ENCODE data around the gene KIF1A.

The KIF1A gene

GRCh38 chr2:240792629-240793312 lies 27.2 kb downstream of the KIF1A start:
- DNase-seq (ENCODE audit: low spot score in 2 of 2) (no peak), ATAC-seq (ENCODE audit: low read depth) (no peak)
- no peak overlapping the region for H3K27ac Mint-ChIP-seq
- H3K4me1 Mint-ChIP-seq: no peaks in the 10 kb centered on the region
- H3K4me3 Mint-ChIP-seq: no peak overlapping the region
- H3K36me3 Mint-ChIP-seq: no peaks in the 10 kb centered on the region
- H3K9me3 Mint-ChIP-seq: no peaks in the 10 kb centered on the region
- H3K27me3 Mint-ChIP-seq: peaks cover 24% of the 10 kb centered on the region

- no peak overlapping the region for H3K4me3 Mint-ChIP-seq
- no peak overlapping the region for H3K27ac Mint-ChIP-seq
Measured at GRCh38 chr2:240791821-240792628, 28.0 kb downstream of the KIF1A start.

DNA sequence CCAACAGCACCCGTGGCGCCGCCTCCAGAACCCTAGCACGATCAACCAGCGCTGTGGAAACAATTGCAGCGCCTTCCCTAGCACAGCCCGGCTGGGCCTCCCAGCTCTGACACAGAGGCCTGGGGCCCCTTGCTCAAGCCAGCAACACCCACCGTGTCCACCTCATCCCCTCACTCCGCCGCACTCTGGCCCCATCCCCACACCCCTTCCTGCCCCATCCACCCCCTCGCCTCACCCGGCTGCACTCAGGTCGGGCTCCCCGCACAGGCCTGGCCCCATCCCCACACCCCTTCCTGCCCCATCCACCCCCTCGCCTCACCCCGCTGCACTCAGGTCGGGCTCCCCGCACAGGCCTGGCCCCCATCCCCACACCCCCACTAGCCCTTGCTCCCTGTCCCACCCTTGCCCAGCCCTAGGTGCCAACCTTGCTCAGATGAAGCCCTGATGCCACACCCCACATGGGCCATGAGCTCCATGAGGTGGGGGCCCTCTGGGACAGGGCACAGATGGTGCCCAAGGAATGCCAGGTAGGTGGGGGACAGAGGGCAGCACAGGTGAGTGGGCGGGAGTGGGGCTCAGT lies 28.7 kb downstream of the KIF1A start:
- DNase-seq (ENCODE audit: low spot score in 2 of 2) (no peak), ATAC-seq (ENCODE audit: low read depth) (no peak)
- H3K27me3 Mint-ChIP-seq: peaks cover 21% of the 10 kb centered on the region
- no peaks in the 10 kb centered on the region for H3K36me3 Mint-ChIP-seq
- H3K27ac Mint-ChIP-seq: no peak overlapping the region
- H3K4me1 Mint-ChIP-seq: no peaks in the 10 kb centered on the region
- no peaks in the 10 kb centered on the region for H3K9me3 Mint-ChIP-seq
- H3K4me3 Mint-ChIP-seq: no peak overlapping the region

More at GRCh38 chr2:240791821-240792628, 28.0 kb downstream of the KIF1A start:
- Mint-ChIP-seq H3K4me1 (no peaks in the 10 kb centered on the region), H3K36me3 (no peaks in the 10 kb centered on the region), H3K9me3 (no peaks in the 10 kb centered on the region), H3K27me3 (peaks cover 24% of the 10 kb centered on the region)
- ATAC-seq (ENCODE audit: low read depth): no peak
- no peak for DNase-seq (ENCODE audit: low spot score in 2 of 2)

DNA sequence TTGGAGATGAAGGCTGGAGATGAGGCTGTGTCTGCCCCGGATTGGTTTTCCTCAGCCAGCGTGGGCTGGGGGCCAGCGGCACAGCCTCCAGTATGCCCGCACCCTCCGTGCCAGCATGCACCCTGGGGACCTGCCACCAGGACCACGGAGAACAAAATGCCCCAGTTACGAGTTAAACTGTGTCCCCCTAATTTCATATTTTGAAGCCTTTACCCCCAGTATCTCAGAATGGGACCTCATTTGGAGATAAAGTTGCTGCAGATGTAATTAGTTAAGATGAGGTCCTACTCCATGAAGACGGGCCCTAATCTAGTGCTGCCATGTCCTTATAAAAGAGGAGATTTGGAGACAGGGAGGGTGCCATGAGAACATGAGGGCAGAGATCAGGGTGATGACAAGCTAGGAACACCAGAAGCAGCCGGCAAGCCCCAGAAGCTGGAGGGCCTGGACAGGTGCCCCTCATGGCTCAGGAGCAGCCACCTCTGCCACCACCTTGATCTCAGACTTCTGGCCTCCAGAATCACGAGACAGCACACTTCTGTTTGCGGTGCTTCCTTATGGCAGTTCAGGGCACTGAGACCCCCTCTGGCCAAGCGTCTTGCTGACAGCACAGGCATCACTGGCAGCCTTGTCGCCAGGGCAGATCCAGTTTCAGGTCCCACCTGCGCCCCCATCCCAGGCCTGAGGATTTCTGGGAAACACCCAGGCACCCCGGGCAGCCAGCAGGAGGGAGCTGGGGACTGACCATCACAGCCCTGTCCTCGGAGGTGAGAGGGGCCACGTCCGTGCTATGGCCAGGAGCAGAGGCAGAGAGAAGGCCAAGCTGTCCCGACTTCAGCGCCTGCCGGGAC lies 29.4 kb downstream of the KIF1A start:
- DNase-seq (ENCODE audit: low spot score in 2 of 2) (no peak), ATAC-seq (ENCODE audit: low read depth) (no peak)
- no peak overlapping the region for H3K27ac Mint-ChIP-seq
- H3K27me3 Mint-ChIP-seq: peaks cover 19% of the 10 kb centered on the region
- H3K9me3 Mint-ChIP-seq: no peaks in the 10 kb centered on the region
- no peak overlapping the region for H3K4me3 Mint-ChIP-seq
- H3K36me3 Mint-ChIP-seq: no peaks in the 10 kb centered on the region
- H3K4me1 Mint-ChIP-seq: no peaks in the 10 kb centered on the region

DNA sequence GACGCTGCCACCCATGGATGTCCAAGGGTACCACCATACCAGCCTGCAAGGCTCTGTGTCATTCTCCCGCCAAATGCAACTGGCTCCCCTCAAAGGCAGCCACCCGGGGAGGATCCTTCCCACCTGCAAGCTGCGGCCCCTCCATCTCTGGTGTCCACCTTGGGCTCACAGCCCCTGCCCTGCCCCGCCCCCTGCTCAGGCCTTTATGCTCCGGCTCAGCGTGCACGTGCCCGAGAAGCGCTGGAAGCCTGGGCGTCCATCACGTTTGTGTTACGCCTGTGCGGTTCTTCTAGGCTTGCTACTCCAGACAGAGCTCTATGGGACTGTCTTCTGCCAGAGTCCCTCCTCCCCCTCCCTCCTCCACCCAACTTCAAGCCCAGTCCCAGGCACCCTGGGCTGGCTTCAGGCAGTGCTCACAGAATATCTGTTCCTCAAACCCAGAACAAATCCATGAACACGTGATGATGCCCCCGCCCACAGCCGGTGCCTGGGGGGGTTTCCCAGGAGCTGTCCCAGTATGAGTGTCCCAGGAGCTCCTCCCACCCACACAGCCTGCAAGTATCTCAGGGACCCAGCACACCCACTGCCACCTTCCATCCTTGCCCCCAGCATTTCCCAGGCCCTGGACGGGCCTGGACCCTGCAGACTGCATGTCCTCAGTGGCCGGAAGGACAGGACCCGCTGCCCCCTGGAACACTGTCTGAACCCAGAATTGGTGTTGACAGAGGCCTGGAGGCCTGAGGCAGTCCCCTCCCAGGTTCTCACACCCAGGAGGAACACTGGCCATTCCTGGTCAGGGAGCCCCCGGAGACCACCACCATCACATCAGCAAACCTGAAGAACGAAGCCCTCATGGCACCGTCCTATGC lies 30.3 kb downstream of the KIF1A start:
- no peaks in the 10 kb centered on the region for H3K9me3 Mint-ChIP-seq

GRCh38 chr2:240789051-240789453 lies 31.0 kb downstream of the KIF1A start:
- no peak for DNase-seq (ENCODE audit: low spot score in 2 of 2)
- Mint-ChIP-seq H3K36me3 (no peaks in the 10 kb centered on the region), H3K4me3 (no peak overlapping the region), H3K27me3 (peaks cover 16% of the 10 kb centered on the region), H3K4me1 (no peaks in the 10 kb centered on the region), H3K9me3 (no peaks in the 10 kb centered on the region), H3K27ac (no peak overlapping the region)
- no peak for ATAC-seq (ENCODE audit: low read depth)

More for the DNA sequence above, 30.3 kb downstream of the KIF1A start:
- ATAC-seq (ENCODE audit: low read depth) (no peak), DNase-seq (ENCODE audit: low spot score in 2 of 2) (no peak)
- peaks cover 19% of the 10 kb centered on the region for H3K27me3 Mint-ChIP-seq
- H3K27ac Mint-ChIP-seq: no peak overlapping the region
- no peaks in the 10 kb centered on the region for H3K4me1 Mint-ChIP-seq
- no peaks in the 10 kb centered on the region for H3K36me3 Mint-ChIP-seq
- H3K4me3 Mint-ChIP-seq: no peak overlapping the region

- Mint-ChIP-seq H3K27me3 (peaks cover 16% of the 10 kb centered on the region), H3K27ac (no peak overlapping the region), H3K4me3 (no peak overlapping the region), H3K9me3 (no peaks in the 10 kb centered on the region), H3K36me3 (no peaks in the 10 kb centered on the region), H3K4me1 (no peaks in the 10 kb centered on the region)
- ATAC-seq (ENCODE audit: low read depth) (no peak), DNase-seq (ENCODE audit: low spot score in 2 of 2) (no peak)
Measured at GRCh38 chr2:240788482-240788881, 31.5 kb downstream of the KIF1A start.

DNA sequence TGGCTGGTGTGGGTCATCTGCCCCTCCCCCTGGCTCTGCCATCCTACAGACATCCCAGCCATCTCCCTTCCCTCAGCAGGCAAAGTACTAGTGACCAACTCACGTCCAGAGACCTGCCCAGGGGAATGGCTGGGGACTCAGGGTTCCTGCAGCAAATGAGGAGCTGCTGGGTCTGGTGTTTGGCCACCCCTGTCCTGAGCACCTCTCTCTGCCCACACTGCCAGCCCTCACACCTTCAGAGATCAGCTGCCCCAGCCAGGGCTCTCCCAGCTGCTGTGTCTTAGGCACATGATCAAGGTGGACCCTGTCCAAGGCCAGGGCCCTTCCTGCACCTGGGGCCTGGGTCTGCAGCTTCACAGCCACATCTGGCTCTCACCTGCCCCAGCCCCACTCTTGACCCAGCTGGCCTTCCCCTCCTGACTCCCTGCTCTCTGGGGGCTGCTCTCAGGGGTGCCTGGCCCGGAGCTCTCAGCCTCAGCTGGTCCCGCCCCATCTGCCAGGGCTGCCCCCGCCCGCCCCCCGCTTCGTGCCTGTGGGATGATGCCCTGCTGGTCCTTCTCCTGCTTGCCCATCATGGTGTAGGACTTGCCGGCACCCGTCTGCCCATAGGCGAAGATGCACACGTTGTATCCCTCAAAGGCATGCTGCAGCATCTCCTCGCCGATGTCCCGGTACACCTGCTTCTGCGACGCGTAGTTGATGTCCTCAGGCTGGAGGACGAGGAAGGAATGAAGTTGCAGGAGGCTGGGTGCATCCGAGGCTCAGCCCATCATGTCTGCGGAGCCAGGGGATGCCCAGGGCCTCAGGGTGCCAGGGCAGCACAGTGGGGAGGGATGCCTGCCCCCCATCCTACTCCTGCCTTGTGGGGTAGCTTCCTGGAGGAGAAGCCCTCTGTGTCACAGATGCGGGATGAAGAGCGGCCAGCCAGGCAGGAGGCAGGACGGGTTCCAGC lies 32.2 kb downstream of the KIF1A start:
- Mint-ChIP-seq H3K9me3 (no peaks in the 10 kb centered on the region), H3K36me3 (no peaks in the 10 kb centered on the region), H3K27ac (no peak overlapping the region), H3K27me3 (peaks cover 16% of the 10 kb centered on the region), H3K4me3 (no peak overlapping the region), H3K4me1 (no peaks in the 10 kb centered on the region)
- no peak for DNase-seq (ENCODE audit: low spot score in 2 of 2)
- no peak for ATAC-seq (ENCODE audit: low read depth)

DNA sequence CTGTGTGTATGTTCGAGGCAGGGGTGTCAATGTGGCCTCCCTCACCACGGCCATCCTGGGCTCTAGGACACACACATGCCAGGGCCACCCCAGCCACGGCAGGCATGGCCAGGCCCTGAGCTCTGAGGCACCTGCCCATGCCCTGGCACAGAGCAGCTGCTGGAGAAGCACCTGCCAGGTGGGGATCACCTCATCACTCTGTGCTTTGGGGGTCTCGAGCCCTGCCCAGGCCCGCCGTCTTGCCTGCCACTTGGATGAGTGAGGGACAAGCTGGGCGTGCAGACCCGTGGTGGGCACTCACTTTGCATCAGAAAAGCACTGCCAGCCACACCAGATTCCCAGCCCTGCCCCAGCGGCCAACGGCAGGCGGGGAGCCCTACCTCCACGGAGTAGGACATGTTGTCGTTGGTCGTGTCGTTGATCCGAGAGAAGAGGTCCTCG lies 33.1 kb downstream of the KIF1A start:
- Mint-ChIP-seq H3K36me3 (no peaks in the 10 kb centered on the region), H3K9me3 (no peaks in the 10 kb centered on the region), H3K27me3 (peaks cover 14% of the 10 kb centered on the region), H3K4me3 (no peak overlapping the region), H3K4me1 (no peaks in the 10 kb centered on the region), H3K27ac (no peak overlapping the region)
- DNase-seq (ENCODE audit: low spot score in 2 of 2): no peak
- ATAC-seq (ENCODE audit: low read depth): no peak

DNA sequence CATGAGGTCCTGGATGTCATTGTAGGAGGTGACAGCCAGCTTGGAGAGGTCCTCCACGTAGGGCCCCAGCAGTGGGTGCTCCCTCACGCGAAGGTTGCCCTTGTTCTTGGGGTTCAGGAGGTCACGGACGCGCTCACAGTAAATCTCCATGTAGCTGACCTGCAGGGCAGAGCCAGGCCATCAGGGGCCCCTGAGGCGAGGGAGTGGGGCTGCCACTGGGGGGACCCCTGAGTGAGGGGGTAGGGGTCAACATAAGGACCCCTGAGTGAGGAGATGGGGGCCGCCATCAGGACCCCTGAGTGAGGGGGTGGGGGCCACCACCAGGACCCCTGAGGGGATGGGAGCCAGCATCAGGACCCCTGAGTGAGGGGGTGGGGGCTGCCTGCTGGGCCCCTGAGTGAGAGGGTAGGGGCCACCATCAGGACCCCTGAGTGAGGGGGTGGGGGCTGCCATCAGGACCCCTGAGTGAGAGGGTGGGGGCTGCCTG lies 33.6 kb downstream of the KIF1A start:
- Mint-ChIP-seq H3K4me1 (no peaks in the 10 kb centered on the region), H3K4me3 (no peak overlapping the region), H3K27ac (no peak overlapping the region), H3K9me3 (no peaks in the 10 kb centered on the region), H3K27me3 (peaks cover 14% of the 10 kb centered on the region), H3K36me3 (no peaks in the 10 kb centered on the region)
- ATAC-seq (ENCODE audit: low read depth) (no peak), DNase-seq (ENCODE audit: low spot score in 2 of 2) (no peak)

GRCh38 chr2:240785424-240786335 lies 34.3 kb downstream of the KIF1A start:
- no peak overlapping the region for H3K4me3 Mint-ChIP-seq
- H3K27me3 Mint-ChIP-seq: peaks cover 14% of the 10 kb centered on the region
- H3K9me3 Mint-ChIP-seq: no peaks in the 10 kb centered on the region
- no peaks in the 10 kb centered on the region for H3K36me3 Mint-ChIP-seq
- ATAC-seq (ENCODE audit: low read depth) (no peak), DNase-seq (ENCODE audit: low spot score in 2 of 2) (no peak)
- H3K27ac Mint-ChIP-seq: no peak overlapping the region
- H3K4me1 Mint-ChIP-seq: no peaks in the 10 kb centered on the region
